OCI-LY7 (cell line): ENCODE measurements around the gene CCDC148. TPM values are rescaled to one million over a fixed set of nuclear protein-coding genes. Genes with fewer than 3 reads are reported as not detected.

ENCODE experiments used
- BruUV-seq: library from RNA; stranded (reverse); fragments of 400-500 nt; replicated peaks from 2 replicates; lab custom pipeline; 2021; lab: Mats Ljungman, UMichigan
- CTCF ChIA-PET: fragments of 300-600 bp; sonication (Branson Sonifier 250); formaldehyde crosslinking; loops from one replicate; lab custom pipeline; 2022; ENCODE audit warnings: antibody characterized with exemption; ENCODE audit not compliant: unreplicated experiment; lab: Charles Lee
- POLR2A ChIA-PET: fragments of 300-600 bp; sonication (Branson Sonifier 250); formaldehyde crosslinking; loops from one replicate; lab custom pipeline; 2022; ENCODE audit warnings: antibody characterized with exemption; lab: Charles Lee
- DNase-seq: peaks from one replicate; pipeline ENCODE4 v3.0.0-alpha.2; 2015; ENCODE audit warnings: low spot score
- H2AFZ ChIP-seq: fragments of 200-600 bp; sonication (generic), shearing (Covaris generic); 2 replicates; pipeline ENCODE4 v1.6.1; 2014; ENCODE audit warnings: mild to moderate bottlenecking, antibody characterized with exemption, low read length, moderate library complexity
- H3K27ac ChIP-seq: fragments of 200-600 bp; sonication (generic); 2 replicates; pipeline ENCODE4 v1.5.1; 2014; ENCODE audit warnings: mixed run types, low read depth, mild to moderate bottlenecking, moderate library complexity, low read length, inconsistent platforms; ENCODE audit not compliant: poor library complexity, severe bottlenecking
- H3K36me3 ChIP-seq: fragments of 200-600 bp; sonication (generic); 2 replicates; pipeline ENCODE4 v1.6.1; 2014; ENCODE audit warnings: mild to moderate bottlenecking, antibody characterized with exemption, low read length, moderate library complexity, mixed read lengths; ENCODE audit not compliant: insufficient read depth
- H3K4me1 ChIP-seq: fragments of 200-600 bp; sonication (generic); 2 replicates; pipeline ENCODE4 v1.5.1; 2014; ENCODE audit warnings: mild to moderate bottlenecking, low read length; ENCODE audit not compliant: insufficient read depth, poor library complexity, severe bottlenecking
- H3K4me2 ChIP-seq: fragments of 200-600 bp; sonication (generic); 2 replicates; pipeline ENCODE4 v1.6.1; 2014; ENCODE audit warnings: mild to moderate bottlenecking, low read length
- H3K4me3 ChIP-seq: fragments of 200-600 bp; sonication (generic); 2 replicates; pipeline ENCODE4 v1.5.1; 2014; ENCODE audit warnings: mild to moderate bottlenecking, low read depth, low read length; ENCODE audit not compliant: poor library complexity, severe bottlenecking
- H3K79me2 ChIP-seq: fragments of 200-600 bp; sonication (generic); 2 replicates; pipeline ENCODE4 v1.6.1; 2016; ENCODE audit warnings: low read depth, mild to moderate bottlenecking, low read length, moderate library complexity, mixed read lengths; ENCODE audit not compliant: insufficient read depth
- H3K9me2 ChIP-seq: fragments of 200-600 bp; sonication (generic); 2 replicates; pipeline ENCODE4 v1.6.1; 2016; ENCODE audit warnings: mild to moderate bottlenecking, low read length, mixed read lengths; ENCODE audit not compliant: insufficient read depth
- H3K9me3 ChIP-seq: fragments of 200-600 bp; sonication (generic); 2 replicates; pipeline ENCODE4 v1.6.1; 2014; ENCODE audit warnings: mild to moderate bottlenecking, mixed run types, low read length, mixed read lengths
- H4K20me1 ChIP-seq: fragments of 200-600 bp; sonication (generic); 2 replicates; pipeline ENCODE4 v1.6.1; 2014; ENCODE audit warnings: mild to moderate bottlenecking, antibody characterized with exemption, low read length, moderate library complexity, mixed read lengths; ENCODE audit not compliant: insufficient read depth
- EZH2phosphoT487 ChIP-seq: fragments of 200-600 bp; sonication (generic); IDR thresholded peaks from 2 replicates; pipeline ENCODE4 v1.6.1; 2018; ENCODE audit warnings: low read depth, borderline replicate concordance, mild to moderate bottlenecking, mixed run types, antibody characterized with exemption, low read length, moderate library complexity, mixed read lengths
- intact Hi-C: fragments of 100-400 bp; cut with micrococcal nuclease; formaldehyde crosslinking; loops from one replicate; pipeline ENCODE4 v1.10.0; 2022; ENCODE audit not compliant: unreplicated experiment
- total RNA-seq, 2 experiments: library from RNA; depleted of rRNA in 1 of 2; stranded (reverse); fragments of >200 nt in 1 of 2; shearing (Covaris generic) in 1 of 2; gene quantifications; 2 replicates each; pipeline ENCODE4 v1.2.3, GENCODE V29; 2014 to 2022
- TF ChIP-seq, protein P1 (sequence below): fragments of 200-600 bp; sonication (generic); conservative IDR thresholded peaks from 2 replicates; pipeline ENCODE4 v1.5.1; 2014; ENCODE audit warnings: mild to moderate bottlenecking, antibody characterized with exemption, low read length, moderate library complexity, mixed read lengths

Gene CCDC148
- total RNA-seq, 2 experiments from 2014 or later = 0.19 to 0.99 TPM

DNA sequence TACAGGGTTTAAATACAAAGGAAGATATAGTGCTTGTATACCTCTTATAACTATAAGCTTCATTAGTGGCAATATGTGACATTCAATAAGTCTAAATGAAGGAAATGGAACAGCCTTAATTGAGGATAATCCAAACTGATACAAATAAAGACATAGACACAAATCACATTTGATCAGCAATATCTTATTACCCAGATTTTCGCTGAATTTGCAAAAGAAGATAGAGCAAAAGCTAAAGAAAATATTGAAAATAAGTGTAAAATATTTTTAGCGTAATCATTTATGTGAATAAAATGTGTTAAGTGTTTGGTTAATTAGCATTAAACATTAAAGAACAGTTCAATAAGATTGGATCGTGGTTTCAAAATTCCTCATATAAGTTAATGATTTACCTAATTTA lies 51.2 kb downstream of the CCDC148 start:
- Histone ChIP-seq H2AFZ (no peak overlapping the region), H3K4me1 (no peaks in the 10 kb centered on the region), H4K20me1 (no peaks in the 10 kb centered on the region), H3K36me3 (no peaks in the 10 kb centered on the region), H3K27ac (no peak overlapping the region), H3K9me2 (no peaks in the 10 kb centered on the region), H3K9me3 (no peaks in the 10 kb centered on the region), H3K79me2 (no peaks in the 10 kb centered on the region), H3K4me3 (no peak overlapping the region), H3K4me2 (no peak overlapping the region)
- DNase-seq = no peak
- TF ChIP-seq, protein P1, sequence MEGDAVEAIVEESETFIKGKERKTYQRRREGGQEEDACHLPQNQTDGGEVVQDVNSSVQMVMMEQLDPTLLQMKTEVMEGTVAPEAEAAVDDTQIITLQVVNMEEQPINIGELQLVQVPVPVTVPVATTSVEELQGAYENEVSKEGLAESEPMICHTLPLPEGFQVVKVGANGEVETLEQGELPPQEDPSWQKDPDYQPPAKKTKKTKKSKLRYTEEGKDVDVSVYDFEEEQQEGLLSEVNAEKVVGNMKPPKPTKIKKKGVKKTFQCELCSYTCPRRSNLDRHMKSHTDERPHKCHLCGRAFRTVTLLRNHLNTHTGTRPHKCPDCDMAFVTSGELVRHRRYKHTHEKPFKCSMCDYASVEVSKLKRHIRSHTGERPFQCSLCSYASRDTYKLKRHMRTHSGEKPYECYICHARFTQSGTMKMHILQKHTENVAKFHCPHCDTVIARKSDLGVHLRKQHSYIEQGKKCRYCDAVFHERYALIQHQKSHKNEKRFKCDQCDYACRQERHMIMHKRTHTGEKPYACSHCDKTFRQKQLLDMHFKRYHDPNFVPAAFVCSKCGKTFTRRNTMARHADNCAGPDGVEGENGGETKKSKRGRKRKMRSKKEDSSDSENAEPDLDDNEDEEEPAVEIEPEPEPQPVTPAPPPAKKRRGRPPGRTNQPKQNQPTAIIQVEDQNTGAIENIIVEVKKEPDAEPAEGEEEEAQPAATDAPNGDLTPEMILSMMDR = no peak
- no peak for TF ChIP-seq EZH2phosphoT487
- intact Hi-C loops = no loop called here
- POLR2A ChIA-PET = no interaction called here
- no TSS peak for BruUV-seq
- CTCF ChIA-PET = no interaction called here

DNA sequence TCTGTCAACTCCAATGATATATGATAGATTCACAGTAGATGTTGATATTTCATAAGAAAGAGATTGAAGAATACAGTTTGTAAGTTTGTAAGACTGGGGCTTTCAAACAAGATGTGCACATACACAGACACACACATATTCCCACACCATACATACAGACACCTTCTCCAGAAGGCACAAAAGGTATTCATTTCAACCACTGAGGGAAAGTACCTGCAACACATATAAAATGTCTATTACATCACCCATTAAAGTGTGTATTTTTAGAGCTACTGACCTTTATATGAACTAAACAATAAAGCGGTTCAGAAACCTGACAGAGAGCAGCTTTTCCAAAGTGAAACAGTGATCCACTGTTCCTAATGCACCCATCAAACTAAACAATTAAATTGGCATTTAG lies 53.3 kb downstream of the CCDC148 start:
- Histone ChIP-seq H3K4me1 (no peaks in the 10 kb centered on the region), H3K79me2 (no peaks in the 10 kb centered on the region), H3K4me3 (no peak overlapping the region), H2AFZ (no peak overlapping the region), H4K20me1 (no peaks in the 10 kb centered on the region), H3K9me2 (no peaks in the 10 kb centered on the region), H3K4me2 (no peak overlapping the region), H3K27ac (no peak overlapping the region), H3K36me3 (no peaks in the 10 kb centered on the region), H3K9me3 (no peaks in the 10 kb centered on the region)
- no TSS peak for BruUV-seq
- ChIA-PET POLR2A (interaction anchor here (0.7 kb wide), 1 partner anchor 542 kb away, joined by 3 read pairs; no protein-coding TSS in a partner anchor), CTCF (no interaction called here)
- no peak for DNase-seq
- TF ChIP-seq EZH2phosphoT487 = no peak
- TF ChIP-seq, protein P1 = no peak
- intact Hi-C loops = no loop called here

DNA sequence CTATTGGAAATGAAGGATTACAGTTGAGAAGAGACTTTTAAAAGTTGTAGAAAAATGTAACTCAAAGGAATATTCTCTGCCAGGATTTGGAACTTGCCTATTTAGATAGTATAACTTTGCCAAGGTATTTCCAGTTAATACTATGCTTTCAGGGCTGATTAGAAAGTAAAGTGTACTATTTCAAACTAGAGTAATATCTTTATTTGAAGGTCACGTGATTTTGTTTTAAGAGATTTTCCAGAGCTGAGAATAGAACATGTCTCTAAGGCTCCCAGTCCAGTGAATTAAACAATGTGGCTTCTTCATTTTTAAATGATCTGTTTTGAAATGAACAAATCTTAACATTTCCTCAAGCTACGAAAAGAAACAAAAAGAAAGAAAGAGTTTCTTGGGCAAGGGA lies 53.9 kb downstream of the CCDC148 start:
- no peaks in the 10 kb centered on the region for H3K36me3 ChIP-seq
- no TSS peak for BruUV-seq
- TF ChIP-seq EZH2phosphoT487 = no peak
- TF ChIP-seq, protein P1 = no peak
- no peak for DNase-seq
- no peaks in the 10 kb centered on the region for H3K9me2 ChIP-seq
- no peaks in the 10 kb centered on the region for H3K4me1 ChIP-seq
- H3K27ac ChIP-seq = no peak overlapping the region
- ChIA-PET POLR2A (interaction anchor here (0.7 kb wide), 1 partner anchor 542 kb away, joined by 3 read pairs; no protein-coding TSS in a partner anchor), CTCF (no interaction called here)
- no peaks in the 10 kb centered on the region for H4K20me1 ChIP-seq
- no peak overlapping the region for H2AFZ ChIP-seq
- no peaks in the 10 kb centered on the region for H3K79me2 ChIP-seq
- no peaks in the 10 kb centered on the region for H3K9me3 ChIP-seq
- H3K4me3 ChIP-seq = no peak overlapping the region
- no peak overlapping the region for H3K4me2 ChIP-seq
- intact Hi-C loops = no loop called here
